GM12878 (cell line): ENCODE measurements around the gene TBC1D24.
A peak's percentile ranks its signal among the peaks of the same experiment; 100 is the strongest.

ENCODE experiments used
- HDAC6 ChIP-seq: fragments of 200-600 bp; sonication (generic); IDR thresholded peaks from one replicate; pipeline ENCODE4 v1.8.0; 2017; ENCODE audit warnings: antibody characterized with exemption; ENCODE audit not compliant: unreplicated experiment
- POLR2A ChIP-seq: IDR thresholded peaks from 2 replicates; pipeline ENCODE4 v1.6.1; 2011; ENCODE audit warnings: low read depth, mild to moderate bottlenecking, low read length
- SP1 ChIP-seq: IDR thresholded peaks from one replicate; pipeline ENCODE4 v1.6.1; 2011; ENCODE audit warnings: low read depth, low read length

GRCh38 chr16:2516391-2517240 is 41.7 kb downstream of the TBC1D24 start:
- TF ChIP-seq POLR2A (peak; percentile 50; the same call in 1 of the 2 replicates), HDAC6 (no peak), SP1 (no peak)
